Measurements from ENCODE around the gene SEC11C.

DNA sequence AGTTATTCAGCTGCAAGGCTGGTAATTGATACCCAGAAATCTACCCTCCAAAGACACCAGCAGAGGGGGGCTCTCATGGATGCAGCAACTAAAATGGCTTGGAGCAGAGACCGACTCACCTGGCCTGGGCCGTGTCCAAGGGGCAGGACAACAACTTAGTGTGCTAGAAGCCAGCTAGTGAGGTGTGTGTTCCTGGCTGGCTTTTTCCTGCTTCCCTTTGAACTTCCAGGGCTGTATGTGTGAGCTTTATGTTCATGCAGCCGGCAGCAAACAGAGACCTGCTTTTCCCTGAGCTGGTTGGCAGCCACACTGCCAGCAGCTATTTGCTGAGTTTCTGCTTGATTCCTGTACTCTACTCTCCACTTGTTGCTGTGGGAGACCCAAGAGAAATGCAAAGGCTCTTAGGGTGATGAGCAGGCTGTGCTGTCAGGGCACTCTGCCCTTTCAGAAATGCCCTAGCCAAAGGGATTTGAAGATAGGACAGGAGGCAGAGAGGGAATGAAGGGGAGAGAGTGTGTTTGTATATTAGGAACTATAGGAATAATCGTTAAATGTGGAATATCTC is 56.6 kb downstream of the SEC11C start:
- TF ChIP-seq, protein P1, sequence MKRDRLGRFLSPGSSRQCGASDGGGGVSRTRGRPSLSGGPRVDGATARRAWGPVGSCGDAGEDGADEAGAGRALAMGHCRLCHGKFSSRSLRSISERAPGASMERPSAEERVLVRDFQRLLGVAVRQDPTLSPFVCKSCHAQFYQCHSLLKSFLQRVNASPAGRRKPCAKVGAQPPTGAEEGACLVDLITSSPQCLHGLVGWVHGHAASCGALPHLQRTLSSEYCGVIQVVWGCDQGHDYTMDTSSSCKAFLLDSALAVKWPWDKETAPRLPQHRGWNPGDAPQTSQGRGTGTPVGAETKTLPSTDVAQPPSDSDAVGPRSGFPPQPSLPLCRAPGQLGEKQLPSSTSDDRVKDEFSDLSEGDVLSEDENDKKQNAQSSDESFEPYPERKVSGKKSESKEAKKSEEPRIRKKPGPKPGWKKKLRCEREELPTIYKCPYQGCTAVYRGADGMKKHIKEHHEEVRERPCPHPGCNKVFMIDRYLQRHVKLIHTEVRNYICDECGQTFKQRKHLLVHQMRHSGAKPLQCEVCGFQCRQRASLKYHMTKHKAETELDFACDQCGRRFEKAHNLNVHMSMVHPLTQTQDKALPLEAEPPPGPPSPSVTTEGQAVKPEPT (CRISPR knock-in tag; IDR thresholded peaks at IDR 0.05; ENCODE audit: low read depth) = no peak
- TF ChIP-seq ZNF3 (CRISPR knock-in tag; IDR thresholded peaks at IDR 0.05) = no peak
- TF ChIP-seq, protein P2, sequence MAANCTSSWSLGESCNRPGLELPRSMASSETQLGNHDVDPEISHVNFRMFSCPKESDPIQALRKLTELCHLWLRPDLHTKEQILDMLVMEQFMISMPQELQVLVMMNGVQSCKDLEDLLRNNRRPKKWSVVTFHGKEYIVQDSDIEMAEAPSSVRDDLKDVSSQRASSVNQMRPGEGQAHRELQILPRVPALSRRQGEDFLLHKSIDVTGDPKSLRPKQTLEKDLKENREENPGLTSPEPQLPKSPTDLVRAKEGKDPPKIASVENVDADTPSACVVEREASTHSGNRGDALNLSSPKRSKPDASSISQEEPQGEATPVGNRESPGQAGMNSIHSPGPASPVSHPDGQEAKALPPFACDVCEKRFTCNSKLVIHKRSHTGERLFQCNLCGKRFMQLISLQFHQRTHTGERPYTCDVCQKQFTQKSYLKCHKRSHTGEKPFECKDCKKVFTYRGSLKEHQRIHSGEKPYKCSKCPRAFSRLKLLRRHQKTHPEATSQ (CRISPR knock-in tag; IDR thresholded peaks at IDR 0.05; ENCODE audit: borderline replicate concordance) = no peak
- no peak for TF ChIP-seq ZBTB8A (CRISPR knock-in tag; IDR thresholded peaks at IDR 0.05; ENCODE audit: borderline replicate concordance, low read depth)
